ENCODE measurements around the gene NFASC. TPM values are rescaled to one million over a fixed set of nuclear protein-coding genes. Genes with fewer than 3 reads are reported as not detected.

NFASC gene
- polyA plus RNA-seq, 3 donors, result 13.3 to 24.7 (median 13.9) TPM

DNA sequence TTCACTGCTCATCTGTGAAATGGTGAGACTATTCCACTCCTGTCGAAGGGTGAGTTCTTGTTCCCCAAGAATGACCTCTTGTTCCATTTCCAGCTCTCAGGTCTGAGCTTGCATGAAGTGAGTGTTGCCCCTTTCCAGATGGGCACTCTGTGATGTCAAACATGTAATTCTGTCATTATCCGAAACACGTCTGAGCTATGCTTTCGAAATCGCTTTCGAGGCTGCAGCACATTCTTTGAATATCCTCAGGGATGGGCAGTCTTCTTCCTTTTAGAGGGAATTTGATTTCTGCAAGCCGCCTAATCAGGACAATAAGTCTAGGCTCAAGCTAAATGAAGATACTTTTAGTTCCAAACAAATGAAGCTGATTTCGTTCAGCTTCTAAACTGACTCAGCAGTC, 15.1 kb downstream of the NFASC start:
- DNase-seq (ENCODE audit: low read depth in 3 of 3, low spot score in 2 of 3), result no peak

GRCh38 chr1:204887846-204888245, 17.2 kb downstream of the NFASC start:
- no peak for DNase-seq (ENCODE audit: low read depth in 3 of 3, low spot score in 2 of 3)

DNA sequence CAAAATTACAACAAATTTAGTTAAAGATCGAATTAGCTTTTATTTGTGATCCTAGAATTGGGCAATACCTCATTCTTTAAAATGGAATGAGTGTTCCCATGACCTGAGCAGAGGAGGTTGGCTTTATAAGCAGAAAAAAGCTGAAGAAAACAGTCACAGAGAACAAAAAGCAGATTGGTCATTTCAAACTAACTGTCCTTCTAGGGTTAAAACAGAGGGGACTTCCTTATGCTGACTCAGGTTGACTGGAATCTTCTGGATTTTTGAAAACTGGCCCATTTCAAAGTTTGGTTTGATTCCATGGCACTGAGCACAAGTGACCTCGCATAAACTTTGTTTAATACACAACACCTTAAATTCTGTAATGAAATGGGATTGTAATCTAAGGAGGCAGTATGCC, 17.6 kb downstream of the NFASC start:
- no peak for DNase-seq (ENCODE audit: low read depth in 3 of 3, low spot score in 2 of 3)

DNA sequence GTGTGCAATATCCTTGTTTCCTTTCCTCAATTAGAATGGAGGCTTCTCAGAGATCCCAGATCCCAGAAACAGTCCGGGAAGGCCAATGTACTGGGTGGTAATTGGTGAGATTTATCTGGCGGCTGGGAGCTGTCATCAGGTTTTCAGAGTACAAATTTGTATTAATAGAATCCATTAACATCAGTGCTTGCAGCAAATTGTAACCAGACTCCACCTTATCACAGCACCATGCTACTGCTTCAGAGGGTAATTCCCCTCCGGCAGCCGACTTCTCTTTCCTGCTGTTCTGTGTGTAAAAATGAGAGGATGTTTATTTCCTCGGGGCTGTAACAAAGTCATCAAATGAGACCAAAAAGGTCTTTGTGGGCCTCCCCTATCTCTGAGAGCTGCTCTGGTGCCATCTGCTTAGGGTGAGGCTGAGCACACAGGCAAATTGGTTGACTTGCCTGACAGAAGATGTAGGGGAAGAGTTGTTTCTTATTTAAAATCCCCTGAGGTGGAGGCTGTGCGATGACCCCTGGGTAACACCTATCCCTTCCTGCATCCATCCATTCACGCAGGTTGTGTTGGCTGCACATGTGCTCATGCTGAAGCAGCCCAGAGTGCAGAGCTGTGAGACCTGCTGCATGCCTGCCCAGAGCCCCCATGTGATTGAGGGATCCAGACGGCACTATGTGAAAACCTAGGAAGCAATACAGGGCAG, 19.2 kb downstream of the NFASC start:
- DNase-seq (ENCODE audit: low read depth in 3 of 3, low spot score in 2 of 3), result no peak

DNA sequence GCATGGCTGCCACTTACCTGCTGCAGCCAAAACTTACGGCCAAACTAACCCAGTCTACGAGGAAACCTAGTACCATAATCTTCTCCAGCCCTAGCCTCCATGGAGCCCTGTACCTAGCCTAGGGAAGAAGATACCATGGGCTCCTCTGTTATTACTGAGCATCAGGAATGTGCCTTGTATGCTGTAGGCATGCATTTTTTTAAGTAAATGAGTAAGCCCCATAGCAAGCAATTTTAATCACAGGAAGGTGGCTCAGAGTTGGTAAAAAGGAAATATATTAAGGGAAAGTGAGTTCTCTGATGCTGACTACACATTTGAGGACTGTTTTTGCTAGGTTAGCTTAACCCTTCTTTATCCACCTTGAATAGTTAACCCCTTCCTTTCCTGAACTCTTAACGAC, 21.2 kb downstream of the NFASC start:
- DNase-seq (ENCODE audit: low read depth in 3 of 3, low spot score in 2 of 3), result no peak

GRCh38 chr1:204894031-204894430, 23.4 kb downstream of the NFASC start:
- no peak for DNase-seq (ENCODE audit: low read depth in 3 of 3, low spot score in 2 of 3)

GRCh38 chr1:204894606-204895005, 23.9 kb downstream of the NFASC start:
- no peak for DNase-seq (ENCODE audit: low read depth in 3 of 3, low spot score in 2 of 3)

GRCh38 chr1:204896023-204896422, 25.4 kb downstream of the NFASC start:
- no peak for DNase-seq (ENCODE audit: low read depth in 3 of 3, low spot score in 2 of 3)

- DNase-seq (ENCODE audit: low read depth in 3 of 3, low spot score in 2 of 3), result no peak
These were observed 26.3 kb downstream of the NFASC start for GRCh38 chr1:204896787-204897469.

DNA sequence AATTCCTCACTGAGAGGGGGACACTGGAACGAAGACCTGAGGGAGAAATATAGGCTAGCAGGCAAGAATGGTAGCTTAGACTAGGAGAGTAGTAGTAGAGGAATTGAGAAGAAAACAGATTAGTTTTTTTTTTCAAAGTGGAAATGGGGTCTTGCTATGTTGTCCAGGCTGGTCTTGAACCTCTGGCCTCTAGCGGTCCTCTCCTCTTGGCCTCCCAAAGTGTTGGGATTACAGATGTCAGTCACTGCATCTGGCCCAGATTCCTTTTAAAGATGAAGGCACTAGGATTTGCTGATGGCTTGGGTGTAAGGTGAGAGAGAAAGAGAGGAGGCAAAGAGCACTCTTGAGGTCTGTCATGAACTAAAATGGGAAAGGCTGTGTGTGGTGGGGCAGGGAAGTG, 30.1 kb downstream of the NFASC start:
- DNase-seq (ENCODE audit: low read depth in 3 of 3, low spot score in 2 of 3), result no peak

DNA sequence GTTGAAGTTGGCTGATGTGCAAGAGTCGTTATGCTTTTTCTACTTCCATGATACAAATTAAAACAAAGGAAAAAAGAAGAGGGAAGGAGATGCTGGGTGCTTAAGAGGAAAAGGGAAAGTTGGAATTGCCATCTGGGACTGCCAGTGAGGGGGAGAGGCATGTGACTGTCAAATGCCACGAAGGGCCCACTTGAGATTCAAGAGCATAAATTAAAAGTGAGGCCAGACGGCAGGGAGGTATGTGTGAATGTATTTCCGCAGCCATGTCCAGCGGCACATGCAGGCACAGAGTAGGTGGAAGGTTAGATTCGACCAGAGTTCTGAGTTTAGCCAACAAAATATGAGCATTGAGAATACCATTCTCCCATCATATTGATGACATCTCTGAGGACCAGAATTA, 32.0 kb downstream of the NFASC start:
- no peak for DNase-seq (ENCODE audit: low read depth in 3 of 3, low spot score in 2 of 3)

GRCh38 chr1:204904228-204904810, 33.7 kb downstream of the NFASC start:
- no peak for DNase-seq (ENCODE audit: low read depth in 3 of 3, low spot score in 2 of 3)

- no peak for DNase-seq (ENCODE audit: low read depth in 3 of 3, low spot score in 2 of 3)
These were observed 38.4 kb downstream of the NFASC start for GRCh38 chr1:204909109-204909508.

DNA sequence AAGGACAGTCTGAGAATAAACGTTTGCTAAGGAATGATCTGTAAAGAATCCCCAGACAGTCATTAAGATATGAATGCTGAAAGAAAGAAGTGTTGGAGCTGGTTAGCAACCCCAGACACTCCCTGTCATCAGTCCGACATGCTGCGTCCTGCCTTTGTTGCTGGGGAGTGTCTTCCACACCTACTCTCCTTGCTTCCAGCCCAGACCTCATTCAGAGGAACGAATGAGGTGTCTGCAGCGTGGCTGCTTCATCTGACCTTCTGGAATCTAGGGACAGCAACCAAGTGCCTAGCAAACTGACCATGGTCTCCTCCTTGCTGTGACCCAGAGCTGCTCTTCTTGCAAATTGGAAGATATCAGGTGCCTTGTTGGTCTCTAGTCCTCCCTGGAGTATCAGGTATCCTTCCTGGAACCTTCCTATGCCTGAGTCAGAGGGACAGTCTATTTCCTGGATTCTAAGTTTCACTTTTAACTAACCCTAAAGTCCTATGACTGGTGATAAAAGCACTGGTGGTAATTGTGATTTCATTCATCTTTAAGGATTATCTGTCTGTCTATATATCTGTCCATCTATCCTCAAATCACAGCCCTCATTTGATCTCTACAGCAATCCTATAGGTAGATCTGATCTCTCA, 45.3 kb downstream of the NFASC start:
- no peak for DNase-seq (ENCODE audit: low read depth in 3 of 3, low spot score in 2 of 3)

- DNase-seq (ENCODE audit: low read depth in 3 of 3, low spot score in 2 of 3), result no peak
These were observed 47.1 kb downstream of the NFASC start for GRCh38 chr1:204917802-204918201.

GRCh38 chr1:204920511-204920910, 49.8 kb downstream of the NFASC start:
- no peak for DNase-seq (ENCODE audit: low read depth in 3 of 3, low spot score in 2 of 3)

GRCh38 chr1:204920967-204921366, 50.3 kb downstream of the NFASC start:
- no peak for DNase-seq (ENCODE audit: low read depth in 3 of 3, low spot score in 2 of 3)

- no peak for DNase-seq (ENCODE audit: low read depth in 3 of 3, low spot score in 2 of 3)
These were observed 51.3 kb downstream of the NFASC start for GRCh38 chr1:204921855-204922516.

DNA sequence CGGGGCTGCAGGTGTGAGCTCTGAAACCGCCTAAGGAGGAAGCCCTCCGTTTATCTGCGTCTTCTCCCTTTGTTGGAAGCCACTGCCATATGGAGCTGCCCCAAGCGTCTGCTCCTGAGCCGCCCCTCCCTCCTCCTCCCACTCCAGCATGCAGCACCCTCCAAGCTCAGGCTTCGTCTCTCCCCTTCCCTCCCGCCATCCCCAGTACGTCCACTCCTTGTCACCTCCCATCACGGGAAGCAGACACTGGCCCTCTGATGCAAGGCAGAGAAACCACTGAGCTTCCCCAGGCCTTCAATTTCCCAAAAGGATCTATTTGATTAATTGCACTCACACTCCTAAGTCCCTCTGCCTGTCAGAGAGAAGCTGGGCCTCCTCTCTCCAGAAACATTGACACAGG, 52.5 kb downstream of the NFASC start:
- no peak for DNase-seq (ENCODE audit: low read depth in 3 of 3, low spot score in 2 of 3)

DNA sequence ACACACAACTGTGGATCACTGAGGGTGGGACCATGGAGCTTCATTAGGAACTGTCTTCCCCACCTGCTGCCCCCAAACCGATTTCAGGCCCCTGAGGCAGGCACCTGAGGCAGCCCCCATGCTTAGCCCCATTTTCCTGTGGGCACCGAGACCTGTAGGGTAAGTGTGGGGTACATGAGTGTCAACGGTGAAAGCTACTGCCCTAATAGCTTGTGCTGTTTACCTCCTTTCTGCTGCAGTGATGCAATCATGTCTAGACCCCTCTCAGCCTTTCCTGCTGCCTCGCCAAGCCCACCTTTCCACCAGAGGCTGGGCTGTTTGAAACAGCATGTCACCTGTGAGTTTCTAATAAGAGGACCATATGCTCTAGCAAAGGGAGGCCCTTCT, 53.0 kb downstream of the NFASC start:
- DNase-seq (ENCODE audit: low read depth in 3 of 3, low spot score in 2 of 3), result no peak

Data from right renal cortex interstitium (tissue), 3 donors.